Measurements from ENCODE around the gene PLEKHG2. TPM values are rescaled to one million over a fixed set of nuclear protein-coding genes. Genes with fewer than 3 reads are reported as not detected.
A peak's percentile ranks its signal among the peaks of the same experiment; 100 is the strongest.

The PLEKHG2 gene, protein sequence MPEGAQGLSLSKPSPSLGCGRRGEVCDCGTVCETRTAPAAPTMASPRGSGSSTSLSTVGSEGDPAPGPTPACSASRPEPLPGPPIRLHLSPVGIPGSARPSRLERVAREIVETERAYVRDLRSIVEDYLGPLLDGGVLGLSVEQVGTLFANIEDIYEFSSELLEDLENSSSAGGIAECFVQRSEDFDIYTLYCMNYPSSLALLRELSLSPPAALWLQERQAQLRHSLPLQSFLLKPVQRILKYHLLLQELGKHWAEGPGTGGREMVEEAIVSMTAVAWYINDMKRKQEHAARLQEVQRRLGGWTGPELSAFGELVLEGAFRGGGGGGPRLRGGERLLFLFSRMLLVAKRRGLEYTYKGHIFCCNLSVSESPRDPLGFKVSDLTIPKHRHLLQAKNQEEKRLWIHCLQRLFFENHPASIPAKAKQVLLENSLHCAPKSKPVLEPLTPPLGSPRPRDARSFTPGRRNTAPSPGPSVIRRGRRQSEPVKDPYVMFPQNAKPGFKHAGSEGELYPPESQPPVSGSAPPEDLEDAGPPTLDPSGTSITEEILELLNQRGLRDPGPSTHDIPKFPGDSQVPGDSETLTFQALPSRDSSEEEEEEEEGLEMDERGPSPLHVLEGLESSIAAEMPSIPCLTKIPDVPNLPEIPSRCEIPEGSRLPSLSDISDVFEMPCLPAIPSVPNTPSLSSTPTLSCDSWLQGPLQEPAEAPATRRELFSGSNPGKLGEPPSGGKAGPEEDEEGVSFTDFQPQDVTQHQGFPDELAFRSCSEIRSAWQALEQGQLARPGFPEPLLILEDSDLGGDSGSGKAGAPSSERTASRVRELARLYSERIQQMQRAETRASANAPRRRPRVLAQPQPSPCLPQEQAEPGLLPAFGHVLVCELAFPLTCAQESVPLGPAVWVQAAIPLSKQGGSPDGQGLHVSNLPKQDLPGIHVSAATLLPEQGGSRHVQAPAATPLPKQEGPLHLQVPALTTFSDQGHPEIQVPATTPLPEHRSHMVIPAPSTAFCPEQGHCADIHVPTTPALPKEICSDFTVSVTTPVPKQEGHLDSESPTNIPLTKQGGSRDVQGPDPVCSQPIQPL (N-terminal part only)
- total RNA-seq (12.1 and 13.7 TPM in 2 replicates), polyA plus RNA-seq (10.1 and 13.1 TPM in 2 replicates), polyA minus RNA-seq (ENCODE audit: low replicate concordance) (65.6 and 475 TPM in 2 replicates)
- polyA plus RNA-seq (2012): 22.6 and 39.1 TPM in 2 replicates

DNA sequence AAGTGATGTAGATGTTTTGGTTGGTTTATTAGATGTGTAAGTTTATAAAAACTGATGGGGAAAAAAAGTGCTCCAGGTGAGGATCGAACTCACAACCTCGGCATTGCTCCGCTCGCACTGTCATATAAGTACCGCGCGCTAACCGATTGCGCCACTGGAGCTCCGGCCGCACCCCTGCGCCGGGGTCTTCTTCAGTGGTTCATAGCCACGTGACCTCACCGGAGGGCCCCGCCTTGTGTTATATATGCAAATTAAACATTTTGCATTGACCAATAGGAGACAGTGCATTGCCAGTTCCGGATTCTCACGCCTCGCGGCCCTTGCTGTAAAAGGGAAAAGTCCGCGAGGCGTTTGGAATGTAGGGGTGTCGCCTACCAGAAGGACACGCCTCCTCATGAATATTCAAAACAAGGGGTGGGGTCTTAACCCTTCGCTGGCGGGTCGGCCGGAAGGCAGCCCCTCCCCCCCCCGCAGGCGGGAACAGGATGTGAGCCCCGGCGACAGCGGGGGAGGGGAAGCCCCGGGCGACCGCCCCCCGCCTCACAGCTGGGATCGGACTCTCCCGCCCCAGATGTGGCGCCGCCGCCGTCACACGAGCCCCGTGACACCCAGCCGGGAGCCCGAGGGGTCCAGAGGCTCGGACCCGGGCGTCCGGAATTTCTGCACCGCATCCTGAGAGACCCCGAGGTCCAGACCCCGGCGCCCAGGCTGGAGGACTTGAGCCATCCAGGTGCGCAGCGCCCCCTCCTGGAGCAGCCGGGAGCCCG lies at the start of gene PLEKHG2:
Gene PLEKHG2 (plus strand): TSS at position 570 of the 767 bp plus-strand sequence. CDS start 1,418 bp downstream, outside the sequence.
- Histone ChIP-seq H3K36me3 (ENCODE audit: control insufficient read depth, insufficient read depth, low read length) (peaks cover 19% of the 10 kb centered on the region), H3K79me2 (ENCODE audit: control insufficient read depth, insufficient read depth, low read length) (peaks cover 43% of the 10 kb centered on the region), H3K4me3 (replicated peaks in 1 of 4; ENCODE audit: control extremely low read depth in 1 of 4, insufficient read depth in 1 of 4, low read depth in 3 of 4, low read length in 4 of 4) (peak within 1 kb of the TSS; percentile 81 to 98 (median 86)), H3K9ac (ENCODE audit: insufficient read depth, low read length) (peak within 1 kb of the TSS; percentile 74), H2AFZ (ENCODE audit: low read length) (no peak within 1 kb of the TSS), H3K4me2 (ENCODE audit: extremely low read depth, insufficient read depth, low read length) (peak within 1 kb of the TSS; percentile 86), H3K4me1 (ENCODE audit: control insufficient read depth, extremely low read depth, insufficient read depth, low read length) (peaks cover 15% of the 10 kb centered on the region), H3K27me3 (ENCODE audit: control insufficient read depth, insufficient read depth, low read length) (no peaks in the 10 kb centered on the region), H4K20me1 (ENCODE audit: control insufficient read depth, extremely low read depth, insufficient read depth, low read length) (peaks cover 6% of the 10 kb centered on the region), H3K9me3 (ENCODE audit: control insufficient read depth, insufficient read depth, low read depth, low read length) (no peaks in the 10 kb centered on the region), H3K27ac (ENCODE audit: insufficient read depth, low read length) (peak within 1 kb of the TSS; percentile 97)
- TF ChIP-seq EZH2 (IDR thresholded peaks at IDR 0.05; ENCODE audit: low read length, missing control alignments): no peak
- TF ChIP-seq, protein P1, sequence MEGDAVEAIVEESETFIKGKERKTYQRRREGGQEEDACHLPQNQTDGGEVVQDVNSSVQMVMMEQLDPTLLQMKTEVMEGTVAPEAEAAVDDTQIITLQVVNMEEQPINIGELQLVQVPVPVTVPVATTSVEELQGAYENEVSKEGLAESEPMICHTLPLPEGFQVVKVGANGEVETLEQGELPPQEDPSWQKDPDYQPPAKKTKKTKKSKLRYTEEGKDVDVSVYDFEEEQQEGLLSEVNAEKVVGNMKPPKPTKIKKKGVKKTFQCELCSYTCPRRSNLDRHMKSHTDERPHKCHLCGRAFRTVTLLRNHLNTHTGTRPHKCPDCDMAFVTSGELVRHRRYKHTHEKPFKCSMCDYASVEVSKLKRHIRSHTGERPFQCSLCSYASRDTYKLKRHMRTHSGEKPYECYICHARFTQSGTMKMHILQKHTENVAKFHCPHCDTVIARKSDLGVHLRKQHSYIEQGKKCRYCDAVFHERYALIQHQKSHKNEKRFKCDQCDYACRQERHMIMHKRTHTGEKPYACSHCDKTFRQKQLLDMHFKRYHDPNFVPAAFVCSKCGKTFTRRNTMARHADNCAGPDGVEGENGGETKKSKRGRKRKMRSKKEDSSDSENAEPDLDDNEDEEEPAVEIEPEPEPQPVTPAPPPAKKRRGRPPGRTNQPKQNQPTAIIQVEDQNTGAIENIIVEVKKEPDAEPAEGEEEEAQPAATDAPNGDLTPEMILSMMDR (conservative IDR thresholded peaks at IDR 0.05 in 1 of 2, IDR thresholded peaks at IDR 0.05 in 1 of 2; ENCODE audit: low read depth in 1 of 2, low read length in 2 of 2): peak; percentile 66 to 67
- DNase-seq (ENCODE audit: low read depth in 2 of 2): peak; percentile 99 to 100

DNA sequence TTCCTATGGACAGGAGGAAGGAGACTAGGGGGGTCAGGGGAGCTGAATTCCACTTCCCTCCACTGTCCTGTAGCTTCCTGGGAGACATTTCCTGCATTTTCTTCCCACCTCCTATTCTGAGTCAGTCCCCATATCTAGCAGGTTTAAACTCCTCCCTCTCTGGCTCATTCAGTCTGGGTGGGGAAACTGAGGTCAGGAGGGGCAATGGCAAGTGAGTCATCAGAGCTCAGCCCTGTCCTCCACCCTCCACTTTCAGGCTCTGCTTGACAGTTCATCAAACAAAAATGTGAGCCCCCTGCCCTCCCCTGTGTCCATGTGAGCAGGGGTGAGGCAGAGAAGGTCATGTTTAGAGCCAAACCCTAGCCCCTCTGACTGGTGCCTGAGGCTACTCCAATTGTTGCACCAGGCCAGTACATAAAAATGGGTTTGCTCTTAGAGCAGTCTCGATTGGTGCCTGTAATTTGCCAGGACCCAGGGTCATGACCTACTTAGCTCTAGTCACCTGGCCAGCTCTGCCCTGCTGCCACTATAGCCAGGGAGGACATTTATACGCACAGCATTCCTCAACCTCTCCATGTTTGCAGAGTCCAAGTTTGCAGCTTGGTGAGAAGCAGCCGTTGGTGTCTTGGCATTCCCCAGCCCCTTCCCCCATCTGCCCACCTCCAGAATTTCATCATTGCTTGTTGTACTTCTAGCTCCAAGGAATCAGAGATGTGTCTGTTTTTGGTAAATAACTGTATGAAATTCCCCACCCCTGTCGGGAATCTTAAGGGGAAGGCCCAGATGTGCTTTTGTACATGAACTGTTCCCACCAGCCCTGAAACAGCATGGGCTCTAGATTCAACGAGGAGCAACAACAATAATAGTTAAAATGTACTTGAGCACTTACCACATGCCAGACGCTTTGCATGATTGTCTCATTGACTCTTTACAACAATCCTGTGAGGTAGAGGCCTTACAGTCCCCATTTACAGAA lies 49.5 kb upstream of the PLEKHG2 start:
- Histone ChIP-seq H2AFZ (ENCODE audit: low read length) (no peak overlapping the region), H3K27ac (ENCODE audit: insufficient read depth, low read length) (peak overlapping the region; percentile 88), H3K9me3 (ENCODE audit: control insufficient read depth, insufficient read depth, low read depth, low read length) (no peaks in the 10 kb centered on the region), H3K9ac (ENCODE audit: insufficient read depth, low read length) (no peak overlapping the region), H3K27me3 (ENCODE audit: control insufficient read depth, insufficient read depth, low read length) (no peaks in the 10 kb centered on the region), H3K4me2 (ENCODE audit: extremely low read depth, insufficient read depth, low read length) (peak overlapping the region; percentile 72), H3K4me3 (replicated peaks in 1 of 4; ENCODE audit: control extremely low read depth in 1 of 4, insufficient read depth in 1 of 4, low read depth in 3 of 4, low read length in 4 of 4) (peak overlapping the region in 1 of 4 experiments; percentile 19), H3K4me1 (ENCODE audit: control insufficient read depth, extremely low read depth, insufficient read depth, low read length) (peaks cover 28% of the 10 kb centered on the region), H3K36me3 (ENCODE audit: control insufficient read depth, insufficient read depth, low read length) (peaks cover 13% of the 10 kb centered on the region), H4K20me1 (ENCODE audit: control insufficient read depth, extremely low read depth, insufficient read depth, low read length) (no peaks in the 10 kb centered on the region), H3K79me2 (ENCODE audit: control insufficient read depth, insufficient read depth, low read length) (no peaks in the 10 kb centered on the region)
- TF ChIP-seq, protein P1 (conservative IDR thresholded peaks at IDR 0.05 in 1 of 2, IDR thresholded peaks at IDR 0.05 in 1 of 2; ENCODE audit: low read depth in 1 of 2, low read length in 2 of 2): no peak
- no peak for TF ChIP-seq EZH2 (IDR thresholded peaks at IDR 0.05; ENCODE audit: low read length, missing control alignments)
- peak; percentile 77 to 79 for DNase-seq (ENCODE audit: low read depth in 2 of 2)
